SK-N-SH (cell line): ENCODE data around the gene ZNF692. TPM values are rescaled to one million over a fixed set of nuclear protein-coding genes. Genes with fewer than 3 reads are reported as not detected.

Experiments
- CTCF ChIA-PET: fragments of 300-600, 350-600 bp; formaldehyde crosslinking; extraction: SDS; loops from one replicate; lab custom pipeline; 2021; lab: Yijun Ruan, JAX
- POLR2A ChIA-PET: fragments of 350-600 bp; sonication (Branson Sonifier 250); formaldehyde crosslinking; extraction: SDS; loops from one replicate; lab custom pipeline; 2020; ENCODE audit warnings: antibody characterized with exemption, inconsistent platforms; lab: Yijun Ruan, JAX
- DNase-seq: peaks from one replicate; pipeline ENCODE4 v3.0.0; 2012
- H2AFZ ChIP-seq: fragments of 200-600 bp; sonication (generic); 2 replicates; pipeline ENCODE4 v1.8.1; 2016; ENCODE audit warnings: antibody characterized with exemption, mild to moderate bottlenecking, low read depth
- H3F3A ChIP-seq: fragments of 200-600 bp; sonication (generic); replicated peaks from 2 replicates; pipeline ENCODE3; 2016; ENCODE audit warnings: antibody characterized with exemption, mild to moderate bottlenecking; ENCODE audit not compliant: insufficient read depth
- H3K27ac ChIP-seq, 2 experiments: fragments of 200-500 bp in 1 of 2; fragments of 200-600 bp in 1 of 2; sonication (Bioruptor generic) in 1 of 2; sonication (generic), shearing (Covaris generic) in 1 of 2; 2 replicates each; pipeline versions ENCODE4 v1.5.1 to v1.6.1; 2014 to 2016; ENCODE audit warnings: low read depth in 2 of 2, inconsistent platforms in 1 of 2, low read length in 1 of 2, mild to moderate bottlenecking in 1 of 2, mixed read lengths in 1 of 2
- H3K27me3 ChIP-seq: fragments of 200-600 bp; sonication (generic), shearing (Covaris generic); 2 replicates; pipeline ENCODE4 v1.6.1; 2016; ENCODE audit warnings: mixed run types; ENCODE audit not compliant: insufficient read depth
- H3K36me3 ChIP-seq, 2 experiments: fragments of 200-500 bp in 1 of 2; fragments of 200-600 bp in 1 of 2; sonication (Bioruptor generic) in 1 of 2; sonication (generic) in 1 of 2; replicated peaks in 1 of 2; 2 replicates each; pipeline versions ENCODE3 to v1.5.1; 2014 to 2016; ENCODE audit warnings: low read length in 1 of 2, mild to moderate bottlenecking in 1 of 2; ENCODE audit not compliant: insufficient read depth in 2 of 2, control insufficient read depth in 1 of 2
- H3K4me1 ChIP-seq, 2 experiments: fragments of 200-500 bp in 1 of 2; fragments of 200-600 bp in 1 of 2; sonication (Bioruptor generic) in 1 of 2; sonication (generic), shearing (Covaris generic) in 1 of 2; 2 replicates each; pipeline versions ENCODE4 v1.5.1 to v1.6.1; 2014 to 2016; ENCODE audit warnings: low read depth in 1 of 2, low read length in 1 of 2, mixed run types in 1 of 2; ENCODE audit not compliant: insufficient read depth in 2 of 2, control insufficient read depth in 1 of 2
- H3K4me2 ChIP-seq: fragments of 200-600 bp; sonication (generic), shearing (Covaris generic); 2 replicates; pipeline ENCODE4 v1.6.1; 2017; ENCODE audit warnings: mixed run types
- H3K4me3 ChIP-seq, 2 experiments: fragments of 200-500 bp in 1 of 2; fragments of 200-600 bp in 1 of 2; sonication (Bioruptor generic) in 1 of 2; sonication (generic), shearing (Covaris generic) in 1 of 2; 2 replicates each; pipeline versions ENCODE4 v1.5.1 to v1.8.1; 2014 to 2016; ENCODE audit warnings: low read depth in 2 of 2, inconsistent platforms in 1 of 2, low read length in 1 of 2, mild to moderate bottlenecking in 1 of 2, mixed read lengths in 1 of 2, moderate library complexity in 1 of 2
- H3K79me2 ChIP-seq: fragments of 200-600 bp; sonication (generic); 2 replicates; pipeline ENCODE4 v1.8.1; 2017; ENCODE audit warnings: mild to moderate bottlenecking; ENCODE audit not compliant: insufficient read depth
- H3K9ac ChIP-seq: fragments of 200-600 bp; sonication (generic); 2 replicates; pipeline ENCODE4 v1.6.1; 2017; ENCODE audit warnings: mixed run types
- H3K9me2 ChIP-seq: fragments of 200-600 bp; sonication (generic); 2 replicates; pipeline ENCODE4 v1.6.1; 2017; ENCODE audit warnings: mixed run types
- H3K9me3 ChIP-seq: fragments of 200-600 bp; sonication (generic); 2 replicates; pipeline ENCODE4 v1.6.1; 2017; ENCODE audit warnings: mixed run types, mild to moderate bottlenecking, moderate library complexity
- H4K20me1 ChIP-seq: fragments of 200-600 bp; sonication (generic); 2 replicates; pipeline ENCODE4 v1.6.1; 2017; ENCODE audit warnings: mild to moderate bottlenecking, mixed run types; ENCODE audit not compliant: insufficient read depth
- ELF1 ChIP-seq: IDR thresholded peaks from 2 replicates; pipeline ENCODE4 v1.4.0; 2012
- GATA2 ChIP-seq: sonication (generic); formaldehyde crosslinking; IDR thresholded peaks from 2 replicates; pipeline ENCODE4 v1.5.0; 2020; ENCODE audit warnings: mild to moderate bottlenecking, missing genetic modification reagents
- JUND ChIP-seq: IDR thresholded peaks from 2 replicates; pipeline ENCODE4 v1.4.0; 2012
- NRF1 ChIP-seq: IDR thresholded peaks from 2 replicates; pipeline ENCODE4 v1.6.1; 2012; ENCODE audit warnings: low read depth, mild to moderate bottlenecking, low read length
- WGBS: methylation state at CpG from one replicate; pipeline ENCODE4 v1.1.6; 2017; ENCODE audit warnings: low lambda C conversion rate; 5-methylcytosine and 5-hydroxymethylcytosine counted together
- polyA plus RNA-seq, 3 experiments: library from polyadenylated mRNA; depleted of rRNA; stranded (reverse); fragments of >200 nt; gene quantifications; 2 replicates each; pipeline ENCODE4 v1.2.3, GENCODE V29; 2012
- TF ChIP-seq, protein P1 (sequence below): IDR thresholded peaks from 2 replicates; pipeline ENCODE4 v1.4.0; 2012; ENCODE audit warnings: low read depth, borderline replicate concordance
- TF ChIP-seq, protein P2 (sequence below): IDR thresholded peaks from 2 replicates; pipeline ENCODE4 v1.6.1; 2012; ENCODE audit warnings: mild to moderate bottlenecking, low read depth, low read length, moderate library complexity

The ZNF692 gene
- polyA plus RNA-seq, 1 of the 3 experiments (the other 2 are of a cell fraction) = 47.0 TPM

DNA sequence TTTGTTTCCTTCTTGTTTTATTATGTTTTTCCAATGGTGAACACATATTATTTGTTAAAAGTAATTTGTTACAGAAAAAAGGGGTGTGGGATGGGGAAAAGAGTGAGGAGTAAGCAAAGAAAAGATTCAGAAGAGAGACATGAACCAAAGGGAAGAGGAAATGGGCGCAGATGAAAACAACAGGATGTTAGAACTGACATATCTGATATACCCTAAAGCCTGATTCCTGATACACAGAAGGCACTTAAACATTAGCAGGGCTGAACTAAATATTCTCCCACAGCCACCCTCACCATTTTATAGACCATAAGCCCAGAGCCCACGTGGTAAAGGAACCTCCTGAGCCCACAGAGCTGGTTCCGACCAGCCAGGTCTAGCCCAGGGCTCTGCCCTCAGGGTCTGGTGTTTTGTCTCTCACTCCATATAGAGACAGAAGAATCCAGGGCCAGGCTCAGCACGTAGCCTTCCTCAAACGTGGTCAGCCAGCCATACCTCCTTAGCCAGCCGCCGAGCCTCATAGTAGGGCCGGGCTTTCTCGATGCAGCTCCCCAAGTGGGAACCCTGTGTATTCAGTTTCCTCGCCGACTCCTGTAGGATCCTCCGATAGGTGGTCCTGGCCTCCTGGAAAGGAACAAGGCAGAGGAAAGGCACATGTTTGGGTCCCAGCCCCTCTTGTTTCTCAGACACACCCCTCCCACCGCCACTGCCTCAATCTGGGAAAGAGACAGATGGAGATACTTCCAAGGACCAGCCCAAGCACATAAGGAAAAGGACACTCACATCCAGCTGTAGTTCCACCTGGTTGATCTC, 42.6 kb downstream of the ZNF692 start:
- CTCF ChIA-PET = interaction anchor here (1.1 kb wide), 1 partner anchor 9 kb away, joined by 4 read pairs; no protein-coding TSS in a partner anchor
- TF ChIP-seq ELF1 (no peak), GATA2 (CRISPR knock-in tag) (no peak)
- H3K4me2 ChIP-seq = no peak overlapping the region
- H3K9me2 ChIP-seq = no peaks in the 10 kb centered on the region
- no peaks in the 10 kb centered on the region; the same call in 1 of the 2 replicates for H4K20me1 ChIP-seq
- no peak overlapping the region for H3K9ac ChIP-seq
- no peaks in the 10 kb centered on the region for H3K27me3 ChIP-seq
- H3F3A ChIP-seq = peaks cover under 1% of the 10 kb centered on the region
- no peaks in the 10 kb centered on the region for H3K9me3 ChIP-seq
- H3K4me3 ChIP-seq = no peak overlapping the region
- 87% methylated on average over 8 of the region's 13 CpGs for WGBS
- DNase-seq = no peak
- POLR2A ChIA-PET = no interaction called here
- peaks cover 45% of the 10 kb centered on the region for H3K79me2 ChIP-seq
- no peak overlapping the region for H3K27ac ChIP-seq
- H2AFZ ChIP-seq = no peak overlapping the region
- peaks cover 19 to 70% of the 10 kb centered on the region in 2 experiments for H3K36me3 ChIP-seq
- peaks cover 4 to 9% of the 10 kb centered on the region in 2 experiments; a peak in 1 of 4 replicates for H3K4me1 ChIP-seq

DNA sequence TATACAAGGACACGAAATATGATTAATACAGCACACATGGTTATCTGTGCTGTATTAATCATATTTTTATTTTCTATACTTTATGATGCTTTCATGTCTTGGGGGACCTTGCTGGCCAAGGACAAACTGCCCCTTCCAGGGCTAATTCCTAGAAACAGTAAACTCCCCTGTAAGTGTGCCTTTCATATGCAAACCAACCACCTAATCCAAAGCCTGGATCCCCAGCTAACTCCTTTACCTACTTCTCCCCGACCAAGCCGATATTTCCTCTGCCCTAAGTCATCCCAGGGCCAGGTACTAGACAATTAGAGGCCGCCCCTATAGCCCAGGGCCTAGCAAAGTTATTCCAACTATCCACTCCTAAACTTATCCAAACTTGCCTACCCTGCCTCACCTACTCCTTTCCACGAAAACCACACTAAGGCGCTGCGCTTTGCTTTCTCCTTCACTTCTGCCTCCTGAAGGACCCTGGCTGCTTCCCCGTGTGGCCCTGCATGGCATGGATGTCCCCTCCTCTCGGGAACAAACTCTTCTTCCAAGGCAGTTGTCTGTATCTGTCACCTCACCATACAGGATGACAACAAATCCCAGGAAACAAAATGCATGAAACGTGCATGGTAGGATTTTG, 43.4 kb downstream of the ZNF692 start:
- ChIA-PET CTCF (interaction anchor here (0.6 to 1.1 kb wide), 2 partner anchors 9 to 198 kb away, joined by 3 to 4 read pairs; no protein-coding TSS in a partner anchor), POLR2A (interaction anchor here (0.7 kb wide), 1 partner anchor 44 kb away, joined by 3 read pairs; no protein-coding TSS in a partner anchor)
- no peaks in the 10 kb centered on the region for H3K9me2 ChIP-seq
- no peaks in the 10 kb centered on the region for H3K27me3 ChIP-seq
- H3K4me3 ChIP-seq = no peak overlapping the region
- no peaks in the 10 kb centered on the region for H3K9me3 ChIP-seq
- TF ChIP-seq NRF1 (no peak), JUND (no peak)
- TF ChIP-seq, protein P1, sequence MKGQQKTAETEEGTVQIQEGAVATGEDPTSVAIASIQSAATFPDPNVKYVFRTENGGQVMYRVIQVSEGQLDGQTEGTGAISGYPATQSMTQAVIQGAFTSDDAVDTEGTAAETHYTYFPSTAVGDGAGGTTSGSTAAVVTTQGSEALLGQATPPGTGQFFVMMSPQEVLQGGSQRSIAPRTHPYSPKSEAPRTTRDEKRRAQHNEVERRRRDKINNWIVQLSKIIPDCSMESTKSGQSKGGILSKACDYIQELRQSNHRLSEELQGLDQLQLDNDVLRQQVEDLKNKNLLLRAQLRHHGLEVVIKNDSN = no peak
- TF ChIP-seq, protein P2, sequence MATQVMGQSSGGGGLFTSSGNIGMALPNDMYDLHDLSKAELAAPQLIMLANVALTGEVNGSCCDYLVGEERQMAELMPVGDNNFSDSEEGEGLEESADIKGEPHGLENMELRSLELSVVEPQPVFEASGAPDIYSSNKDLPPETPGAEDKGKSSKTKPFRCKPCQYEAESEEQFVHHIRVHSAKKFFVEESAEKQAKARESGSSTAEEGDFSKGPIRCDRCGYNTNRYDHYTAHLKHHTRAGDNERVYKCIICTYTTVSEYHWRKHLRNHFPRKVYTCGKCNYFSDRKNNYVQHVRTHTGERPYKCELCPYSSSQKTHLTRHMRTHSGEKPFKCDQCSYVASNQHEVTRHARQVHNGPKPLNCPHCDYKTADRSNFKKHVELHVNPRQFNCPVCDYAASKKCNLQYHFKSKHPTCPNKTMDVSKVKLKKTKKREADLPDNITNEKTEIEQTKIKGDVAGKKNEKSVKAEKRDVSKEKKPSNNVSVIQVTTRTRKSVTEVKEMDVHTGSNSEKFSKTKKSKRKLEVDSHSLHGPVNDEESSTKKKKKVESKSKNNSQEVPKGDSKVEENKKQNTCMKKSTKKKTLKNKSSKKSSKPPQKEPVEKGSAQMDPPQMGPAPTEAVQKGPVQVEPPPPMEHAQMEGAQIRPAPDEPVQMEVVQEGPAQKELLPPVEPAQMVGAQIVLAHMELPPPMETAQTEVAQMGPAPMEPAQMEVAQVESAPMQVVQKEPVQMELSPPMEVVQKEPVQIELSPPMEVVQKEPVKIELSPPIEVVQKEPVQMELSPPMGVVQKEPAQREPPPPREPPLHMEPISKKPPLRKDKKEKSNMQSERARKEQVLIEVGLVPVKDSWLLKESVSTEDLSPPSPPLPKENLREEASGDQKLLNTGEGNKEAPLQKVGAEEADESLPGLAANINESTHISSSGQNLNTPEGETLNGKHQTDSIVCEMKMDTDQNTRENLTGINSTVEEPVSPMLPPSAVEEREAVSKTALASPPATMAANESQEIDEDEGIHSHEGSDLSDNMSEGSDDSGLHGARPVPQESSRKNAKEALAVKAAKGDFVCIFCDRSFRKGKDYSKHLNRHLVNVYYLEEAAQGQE = no peak
- no peaks in the 10 kb centered on the region for H4K20me1 ChIP-seq
- H3K4me1 ChIP-seq = peaks cover 4 to 7% of the 10 kb centered on the region in 2 experiments; a peak in 1 of 4 replicates
- H2AFZ ChIP-seq = no peak overlapping the region
- H3K9ac ChIP-seq = no peak overlapping the region
- no peak for DNase-seq
- no peak overlapping the region for H3K27ac ChIP-seq
- H3F3A ChIP-seq = no peaks in the 10 kb centered on the region
- H3K4me2 ChIP-seq = no peak overlapping the region
- H3K36me3 ChIP-seq = peaks cover 17 to 71% of the 10 kb centered on the region in 2 experiments
- peaks cover 40% of the 10 kb centered on the region for H3K79me2 ChIP-seq
- 94% methylated on average over 10 of the region's 10 CpGs for WGBS
